Omental fat pad (tissue), 4 donors: ENCODE measurements around the gene ANGPTL3. TPM values are rescaled to one million over a fixed set of nuclear protein-coding genes. Genes with fewer than 3 reads are reported as not detected.
"Not testable (repeated sequence)": the region's sequence is repeated elsewhere in the genome, so short reads cannot be mapped to it uniquely, and the experiment has no call there.

ENCODE experiments used
- ATAC-seq: fragments of 150-250 bp; one replicate; pipeline ENCODE4 v1.9.1; 2016; ENCODE audit warnings: mild to moderate bottlenecking, moderate library complexity; ENCODE audit not compliant: low FRiP score
- DNase-seq: peaks from one replicate; pipeline ENCODE4 v3.0.0-alpha.2; 2019; ENCODE audit warnings: low spot score
- total RNA-seq, 4 donors: library from RNA; depleted of rRNA; stranded (reverse); fragments of >200 nt; gene quantifications; one replicate each; pipeline ENCODE4 v1.1.0, GENCODE V29; 2016
- TF ChIP-seq, protein P1 (sequence below), 3 donors: fragments of 450-650 bp; IDR thresholded peaks; one replicate each; pipeline ENCODE4 v1.5.1; 2016 to 2017; ENCODE audit warnings: antibody characterized with exemption in 3 of 3, mild to moderate bottlenecking in 3 of 3, moderate library complexity in 2 of 3

Gene ANGPTL3
- total RNA-seq, 4 donors from 2014 or later: not detected

GRCh38 chr1:62608905-62609304 lies 11.6 kb downstream of the ANGPTL3 start:
- no peak for ATAC-seq
- TF ChIP-seq, protein P1, sequence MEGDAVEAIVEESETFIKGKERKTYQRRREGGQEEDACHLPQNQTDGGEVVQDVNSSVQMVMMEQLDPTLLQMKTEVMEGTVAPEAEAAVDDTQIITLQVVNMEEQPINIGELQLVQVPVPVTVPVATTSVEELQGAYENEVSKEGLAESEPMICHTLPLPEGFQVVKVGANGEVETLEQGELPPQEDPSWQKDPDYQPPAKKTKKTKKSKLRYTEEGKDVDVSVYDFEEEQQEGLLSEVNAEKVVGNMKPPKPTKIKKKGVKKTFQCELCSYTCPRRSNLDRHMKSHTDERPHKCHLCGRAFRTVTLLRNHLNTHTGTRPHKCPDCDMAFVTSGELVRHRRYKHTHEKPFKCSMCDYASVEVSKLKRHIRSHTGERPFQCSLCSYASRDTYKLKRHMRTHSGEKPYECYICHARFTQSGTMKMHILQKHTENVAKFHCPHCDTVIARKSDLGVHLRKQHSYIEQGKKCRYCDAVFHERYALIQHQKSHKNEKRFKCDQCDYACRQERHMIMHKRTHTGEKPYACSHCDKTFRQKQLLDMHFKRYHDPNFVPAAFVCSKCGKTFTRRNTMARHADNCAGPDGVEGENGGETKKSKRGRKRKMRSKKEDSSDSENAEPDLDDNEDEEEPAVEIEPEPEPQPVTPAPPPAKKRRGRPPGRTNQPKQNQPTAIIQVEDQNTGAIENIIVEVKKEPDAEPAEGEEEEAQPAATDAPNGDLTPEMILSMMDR (IDR thresholded peaks at IDR 0.05): no peak
- DNase-seq: no peak

DNA sequence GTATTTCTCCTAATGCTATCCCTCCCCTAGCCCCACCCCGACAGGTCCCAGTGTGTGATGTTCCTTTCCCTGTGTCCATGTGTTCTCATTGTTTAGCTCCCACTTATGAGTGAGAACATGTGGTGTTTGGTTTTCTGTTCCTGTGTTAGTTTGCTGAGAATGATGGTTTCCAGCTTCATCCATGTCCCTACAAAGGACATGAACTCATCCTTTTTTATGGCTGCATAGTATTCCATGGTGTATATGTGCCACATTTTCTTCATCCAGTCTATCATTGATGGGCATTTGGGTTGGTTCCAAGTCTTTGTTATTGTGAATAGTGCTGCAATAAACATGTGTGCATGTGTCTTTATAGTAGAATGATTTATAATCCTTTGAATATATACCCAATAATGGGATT lies 13.3 kb downstream of the ANGPTL3 start:
- DNase-seq, ATAC-seq: not testable (repeated sequence)

GRCh38 chr1:62612770-62613169 lies 15.4 kb downstream of the ANGPTL3 start:
- TF ChIP-seq, protein P1 (IDR thresholded peaks at IDR 0.05): no peak
- DNase-seq: no peak

GRCh38 chr1:62613325-62613727 lies 16.0 kb downstream of the ANGPTL3 start:
- TF ChIP-seq, protein P1 (IDR thresholded peaks at IDR 0.05): no peak
- ATAC-seq: no peak
- no peak for DNase-seq

More at GRCh38 chr1:62612770-62613169, 15.4 kb downstream of the ANGPTL3 start:
- ATAC-seq: no peak

DNA sequence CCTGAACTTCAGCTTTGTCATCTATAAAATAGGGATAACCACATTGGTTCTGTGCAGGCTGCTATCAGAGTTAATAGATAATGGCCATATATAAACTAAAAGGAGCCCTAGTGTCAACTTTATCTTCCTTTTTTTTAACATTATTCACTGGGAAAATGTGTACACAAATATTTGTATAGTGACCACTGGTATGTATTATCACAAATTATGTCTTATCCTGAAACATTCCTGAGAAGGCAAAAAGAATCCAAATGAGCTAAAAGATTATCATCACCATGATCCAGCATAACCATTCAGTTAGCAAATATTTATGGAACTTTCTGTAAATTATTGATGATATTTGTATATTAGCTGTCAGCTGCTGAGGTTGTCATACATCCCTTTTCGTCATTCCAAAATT lies 16.6 kb downstream of the ANGPTL3 start:
- TF ChIP-seq, protein P1 (IDR thresholded peaks at IDR 0.05): no peak
- no peak for DNase-seq
- no peak for ATAC-seq

- TF ChIP-seq, protein P1 (IDR thresholded peaks at IDR 0.05): no peak
- ATAC-seq: peak; percentile 57
- no peak for DNase-seq
Observed at GRCh38 chr1:62621907-62622306, 24.6 kb downstream of the ANGPTL3 start.

DNA sequence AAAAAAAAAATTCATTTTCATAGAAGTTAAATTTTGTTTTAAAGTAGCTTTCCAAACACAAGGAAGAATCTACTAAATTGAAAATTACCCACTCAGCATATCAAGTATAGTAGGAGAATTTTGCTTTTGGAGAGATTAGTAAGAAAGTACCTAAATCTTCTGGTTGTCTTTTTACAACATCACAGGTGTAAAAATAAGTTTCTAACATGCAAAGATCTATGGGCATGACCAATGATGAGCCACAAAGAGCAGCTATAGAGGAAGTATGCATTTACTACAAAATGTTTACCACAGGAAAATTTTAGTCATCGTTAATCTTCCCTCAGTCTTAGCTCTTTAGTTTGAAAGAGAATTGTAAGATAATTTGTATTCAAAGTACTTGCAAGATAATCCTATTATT lies 28.1 kb downstream of the ANGPTL3 start:
- TF ChIP-seq, protein P1 (IDR thresholded peaks at IDR 0.05): no peak
- no peak for DNase-seq
- no peak for ATAC-seq

DNA sequence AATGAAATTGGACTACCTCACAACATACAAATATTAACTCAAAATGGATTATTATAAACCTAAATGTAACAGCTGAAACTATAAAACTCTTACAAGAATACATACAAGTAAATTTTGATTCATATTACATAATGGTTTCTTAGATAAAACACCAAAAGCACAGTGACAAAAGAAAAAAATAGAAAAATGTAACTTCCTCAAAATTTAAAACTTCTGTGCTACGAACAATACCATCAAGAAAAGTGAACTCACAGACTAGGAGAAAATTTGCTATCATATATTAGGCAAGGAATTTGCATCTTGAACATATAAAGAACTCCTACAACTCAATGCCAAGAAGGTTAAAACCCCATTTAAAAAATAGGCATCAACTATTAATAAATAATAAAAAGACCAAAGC lies 31.2 kb downstream of the ANGPTL3 start:
- TF ChIP-seq, protein P1 (IDR thresholded peaks at IDR 0.05): no peak
- DNase-seq: no peak
- ATAC-seq: no peak
